B cell (primary cell): ENCODE results near the gene SNRK. TPM values are rescaled to one million over a fixed set of nuclear protein-coding genes. Genes with fewer than 3 reads are reported as not detected.

Experiments
- ATAC-seq: fragments of 200-7000 bp; cut with Tn5 transposase; one replicate; pipeline ENCODE4 v1.10.0; 2021; ENCODE audit warnings: low read depth, mild to moderate bottlenecking, moderate number of reproducible peaks, moderate library complexity
- CTCF ChIA-PET: fragments of 350-600 bp; sonication (Branson Sonifier 250); formaldehyde crosslinking; loops from one replicate; lab custom pipeline; 2021; ENCODE audit warnings: antibody characterized with exemption, inconsistent platforms; lab: Charles Lee
- POLR2A ChIA-PET: fragments of 350-600 bp; sonication (Branson Sonifier 250); formaldehyde crosslinking; loops from one replicate; lab custom pipeline; 2021; ENCODE audit warnings: antibody characterized with exemption; lab: Charles Lee
- DNase-seq: peaks from one replicate; pipeline ENCODE4 v3.0.0; 2013
- H2AFZ ChIP-seq: 2 replicates; pipeline ENCODE4 v1.6.1; 2012; ENCODE audit warnings: mild to moderate bottlenecking, low read depth, low read length; ENCODE audit not compliant: insufficient read depth, poor library complexity, severe bottlenecking
- H3K27ac ChIP-seq, 2 donors: 1 replicate in 1 of 2; 2 replicates in 1 of 2; pipeline ENCODE4 v1.5.1; 2012 to 2013; ENCODE audit warnings: low read length in 2 of 2, mild to moderate bottlenecking in 2 of 2, moderate library complexity in 1 of 2
- H3K27me3 ChIP-seq, 4 experiments: fragments of 200-600 bp in 1 of 4; sonication (generic) in 1 of 4; replicated peaks in 1 of 4; 1 replicate in 2 of 4; 2 replicates in 2 of 4; pipeline versions ENCODE4 v1.6.1 to v1.7.0; 2013 to 2016; ENCODE audit warnings: low read length in 3 of 4, mild to moderate bottlenecking in 2 of 4, mixed read lengths in 1 of 4, moderate library complexity in 1 of 4; ENCODE audit not compliant: insufficient read depth in 4 of 4, control insufficient read depth in 3 of 4; ENCODE audit errors: control extremely low read depth in 1 of 4
- H3K36me3 ChIP-seq, 2 experiments: replicated peaks in 1 of 2; 1 replicate in 1 of 2; 2 replicates in 1 of 2; pipeline versions ENCODE4 v1.6.1 to v1.7.1; 2013; ENCODE audit warnings: low read length in 1 of 2; ENCODE audit not compliant: insufficient read depth in 2 of 2, control insufficient read depth in 1 of 2; ENCODE audit errors: control extremely low read depth in 1 of 2, extremely low read depth in 1 of 2
- H3K4me1 ChIP-seq, 2 donors: fragments of 200-600 bp in 1 of 2; sonication (generic) in 1 of 2; 1 replicate in 1 of 2; 2 replicates in 1 of 2; pipeline versions ENCODE4 v1.5.1 to v1.6.1; 2013 to 2017; ENCODE audit warnings: low read length in 2 of 2; ENCODE audit not compliant: control insufficient read depth in 2 of 2, insufficient read depth in 2 of 2
- H3K4me2 ChIP-seq: replicated peaks from 2 replicates; pipeline ENCODE3; 2012; ENCODE audit warnings: mild to moderate bottlenecking, low read depth, low read length; ENCODE audit not compliant: poor library complexity, severe bottlenecking
- H3K4me3 ChIP-seq, 5 experiments: fragments of 200-600 bp in 1 of 5; sonication (generic) in 1 of 5; 1 replicate in 3 of 5; 2 replicates in 2 of 5; pipeline versions ENCODE4 v1.5.1 to v1.7.0; 2011 to 2016; ENCODE audit warnings: low read length in 4 of 5, mild to moderate bottlenecking in 4 of 5, low read depth in 2 of 5, control low read depth in 1 of 5, moderate library complexity in 1 of 5; ENCODE audit not compliant: insufficient read depth in 1 of 5; ENCODE audit errors: control extremely low read depth in 1 of 5, extremely low read depth in 1 of 5
- H3K79me2 ChIP-seq: fragments of 200-600 bp; sonication (generic); one replicate; pipeline ENCODE4 v1.6.0; 2016; ENCODE audit warnings: low read length; ENCODE audit not compliant: control insufficient read depth, insufficient read depth
- H3K9ac ChIP-seq: fragments of 200-600 bp; sonication (generic); 2 replicates; pipeline ENCODE4 v1.6.1; 2017; ENCODE audit warnings: mild to moderate bottlenecking, low read length, moderate library complexity
- H3K9me3 ChIP-seq, 3 donors: one replicate each; pipeline versions ENCODE4 v1.6.1 to v1.7.1; 2013; ENCODE audit warnings: low read length in 2 of 3; ENCODE audit not compliant: control insufficient read depth in 2 of 3, insufficient read depth in 1 of 3; ENCODE audit errors: control extremely low read depth in 1 of 3
- H4K20me1 ChIP-seq: 2 replicates; pipeline ENCODE4 v1.6.0; 2012; ENCODE audit warnings: mild to moderate bottlenecking, low read length; ENCODE audit not compliant: insufficient read depth, control insufficient read depth, poor library complexity, severe bottlenecking
- H3K27ac Mint-ChIP-seq: one replicate; pipeline ENCODE4 v1.8.0; 2021; ENCODE audit warnings: mixed read lengths
- H3K27me3 Mint-ChIP-seq: one replicate; pipeline ENCODE4 v1.8.0; 2021; ENCODE audit warnings: mixed read lengths
- H3K4me1 Mint-ChIP-seq: one replicate; pipeline ENCODE4 v1.8.0; 2021; ENCODE audit warnings: mixed read lengths
- H3K4me3 Mint-ChIP-seq: one replicate; pipeline ENCODE4 v1.8.0; 2021; ENCODE audit warnings: mixed read lengths
- H3K9me3 Mint-ChIP-seq: one replicate; pipeline ENCODE4 v1.8.0; 2022; ENCODE audit warnings: mixed read lengths; ENCODE audit not compliant: insufficient read depth
- CTCF ChIP-seq: fragments of 200-600 bp; IDR thresholded peaks from one replicate; pipeline ENCODE4 v1.8.0; 2022; ENCODE audit warnings: antibody characterized with exemption, mild to moderate bottlenecking
- EZH2 ChIP-seq: IDR thresholded peaks from 2 replicates; pipeline ENCODE4 v1.6.1; 2012; ENCODE audit warnings: borderline replicate concordance, low read depth, mild to moderate bottlenecking, moderate library complexity, low read length; ENCODE audit not compliant: insufficient read depth, poor library complexity, severe bottlenecking
- WGBS: methylation state at CpG from one replicate; pipeline ENCODE4 v1.1.5; 2013; ENCODE audit warnings: missing lambda C conversion rate; ENCODE audit not compliant: insufficient coverage; 5-methylcytosine and 5-hydroxymethylcytosine counted together
- intact Hi-C: fragments of 100-400 bp; cut with micrococcal nuclease; formaldehyde crosslinking; loops from one replicate; pipeline ENCODE4 v1.10.0; 2022
- polyA plus RNA-seq: library from polyadenylated mRNA; depleted of rRNA; stranded (reverse); fragments of >200 nt; gene quantifications from 2 replicates; pipeline ENCODE4 v1.2.3, GENCODE V29; 2012
- total RNA-seq, 2 donors: library from RNA; stranded (reverse); fragments of 120-200 nt in 1 of 2; gene quantifications; 1 replicate in 1 of 2; 2 replicates in 1 of 2; pipeline versions ENCODE4 v1.2.3 to v1.2.4, GENCODE V29; 2013 to 2022

SNRK gene
- total and polyA plus RNA-seq, 2 donors (not counting 1 experiment from before 2014, with no cell fraction given), result 17.8 to 46.7 TPM

GRCh38 chr3:43400167-43400566 lies 113.8 kb downstream of the SNRK start:
- no peaks in the 10 kb centered on the region for H3K9me3 Mint-ChIP-seq
- Histone ChIP-seq H3K9me3 (no peaks in the 10 kb centered on the region), H3K36me3 (no peaks in the 10 kb centered on the region), H3K9ac (no peak overlapping the region), H3K27ac (no peak overlapping the region), H4K20me1 (no peaks in the 10 kb centered on the region), H3K79me2 (no peaks in the 10 kb centered on the region), H3K27me3 (no peaks in the 10 kb centered on the region), H3K4me1 (no peaks in the 10 kb centered on the region), H3K4me2 (no peak overlapping the region), H3K4me3 (no peak overlapping the region), H2AFZ (no peak overlapping the region)
- ChIA-PET POLR2A (no interaction called here), CTCF (no interaction called here)
- H3K4me3 Mint-ChIP-seq, result no peak overlapping the region
- no peak for DNase-seq
- no peak overlapping the region for H3K27ac Mint-ChIP-seq
- intact Hi-C loops, result no loop called here
- no peak for ATAC-seq
- no peak for TF ChIP-seq EZH2
- no peak for TF ChIP-seq CTCF
- WGBS, result no CpG with 5 or more reads among the region's 1 CpG
- no peaks in the 10 kb centered on the region for H3K4me1 Mint-ChIP-seq
- H3K27me3 Mint-ChIP-seq, result no peaks in the 10 kb centered on the region

Other genes starting within 250 kb of the SNRK start
- gene POMGNT2, start 180.5 kb upstream of the SNRK start, total RNA-seq, result 2.3 and 2.8 TPM in 2 replicates
- 3.1 and 4.3 TPM in 2 replicates for gene POMGNT2, start 180.5 kb upstream of the SNRK start, polyA plus RNA-seq